DOHH2 (cell line): ENCODE measurements around the gene LIMD2.

ENCODE experiments used
- H3F3A ChIP-seq: fragments of 200-600 bp; sonication (generic), shearing (Covaris generic); 2 replicates; pipeline ENCODE4 v1.6.0; 2016; ENCODE audit warnings: antibody characterized with exemption, mild to moderate bottlenecking; ENCODE audit not compliant: control insufficient read depth, insufficient read depth
- H3K27ac ChIP-seq: fragments of 200-600 bp; sonication (generic); 2 replicates; pipeline ENCODE4 v1.5.1; 2014; ENCODE audit warnings: low read depth, mild to moderate bottlenecking, low read length, moderate library complexity
- H3K27me3 ChIP-seq: fragments of 200-600 bp; sonication (generic); 2 replicates; pipeline ENCODE4 v1.6.1; 2014; ENCODE audit warnings: mild to moderate bottlenecking, low read length, mixed read lengths; ENCODE audit not compliant: control insufficient read depth
- H3K36me3 ChIP-seq: fragments of 200-600 bp; sonication (generic); 2 replicates; pipeline ENCODE4 v1.6.1; 2014; ENCODE audit warnings: mild to moderate bottlenecking, low read length, moderate library complexity, mixed read lengths; ENCODE audit not compliant: control insufficient read depth
- H3K4me1 ChIP-seq: fragments of 200-600 bp; sonication (generic); 2 replicates; pipeline ENCODE4 v1.6.1; 2014; ENCODE audit warnings: mild to moderate bottlenecking, low read length, mixed read lengths; ENCODE audit not compliant: control insufficient read depth
- H3K4me2 ChIP-seq: fragments of 200-600 bp; sonication (generic); 2 replicates; pipeline ENCODE4 v1.6.0; 2014; ENCODE audit warnings: mild to moderate bottlenecking, low read length, moderate library complexity
- H3K4me3 ChIP-seq: fragments of 200-600 bp; sonication (generic); 2 replicates; pipeline ENCODE4 v1.5.1; 2014; ENCODE audit warnings: mild to moderate bottlenecking, low read length, mixed read lengths
- H3K79me2 ChIP-seq: fragments of 200-600 bp; sonication (generic); 2 replicates; pipeline ENCODE4 v1.6.1; 2014; ENCODE audit warnings: mild to moderate bottlenecking, low read length, mixed read lengths; ENCODE audit not compliant: control insufficient read depth
- H3K9me2 ChIP-seq: fragments of 200-600 bp; sonication (generic); replicated peaks from 2 replicates; pipeline ENCODE4 v1.6.1; 2014; ENCODE audit warnings: mild to moderate bottlenecking, low read length, mixed read lengths; ENCODE audit not compliant: control insufficient read depth
- H3K9me3 ChIP-seq: fragments of 200-600 bp; sonication (generic); 2 replicates; pipeline ENCODE4 v1.6.1; 2014; ENCODE audit warnings: antibody characterized with exemption, low read length, mixed read lengths; ENCODE audit not compliant: control insufficient read depth, insufficient read depth
- H4K20me1 ChIP-seq: fragments of 200-600 bp; sonication (generic); 2 replicates; pipeline ENCODE4 v1.6.0; 2014; ENCODE audit warnings: low read depth, mild to moderate bottlenecking, antibody characterized with exemption, low read length, moderate library complexity; ENCODE audit not compliant: control insufficient read depth, insufficient read depth
- EZH2phosphoT487 ChIP-seq: fragments of 200-600 bp; sonication (generic); IDR thresholded peaks from 2 replicates; pipeline ENCODE4 v1.6.1; 2017; ENCODE audit warnings: borderline replicate concordance, mild to moderate bottlenecking, antibody characterized with exemption, low read length, moderate library complexity, mixed read lengths
- TF ChIP-seq, protein P1 (sequence below): fragments of 200-600 bp; sonication (generic); IDR thresholded peaks from one replicate; pipeline ENCODE4 v1.5.1; 2014; ENCODE audit warnings: antibody characterized with exemption, mild to moderate bottlenecking, low read depth, low read length; ENCODE audit not compliant: poor library complexity, severe bottlenecking

Gene LIMD2

GRCh38 chr17:63657786-63658185 is 42.1 kb downstream of the LIMD2 start:
- TF ChIP-seq, protein P1, sequence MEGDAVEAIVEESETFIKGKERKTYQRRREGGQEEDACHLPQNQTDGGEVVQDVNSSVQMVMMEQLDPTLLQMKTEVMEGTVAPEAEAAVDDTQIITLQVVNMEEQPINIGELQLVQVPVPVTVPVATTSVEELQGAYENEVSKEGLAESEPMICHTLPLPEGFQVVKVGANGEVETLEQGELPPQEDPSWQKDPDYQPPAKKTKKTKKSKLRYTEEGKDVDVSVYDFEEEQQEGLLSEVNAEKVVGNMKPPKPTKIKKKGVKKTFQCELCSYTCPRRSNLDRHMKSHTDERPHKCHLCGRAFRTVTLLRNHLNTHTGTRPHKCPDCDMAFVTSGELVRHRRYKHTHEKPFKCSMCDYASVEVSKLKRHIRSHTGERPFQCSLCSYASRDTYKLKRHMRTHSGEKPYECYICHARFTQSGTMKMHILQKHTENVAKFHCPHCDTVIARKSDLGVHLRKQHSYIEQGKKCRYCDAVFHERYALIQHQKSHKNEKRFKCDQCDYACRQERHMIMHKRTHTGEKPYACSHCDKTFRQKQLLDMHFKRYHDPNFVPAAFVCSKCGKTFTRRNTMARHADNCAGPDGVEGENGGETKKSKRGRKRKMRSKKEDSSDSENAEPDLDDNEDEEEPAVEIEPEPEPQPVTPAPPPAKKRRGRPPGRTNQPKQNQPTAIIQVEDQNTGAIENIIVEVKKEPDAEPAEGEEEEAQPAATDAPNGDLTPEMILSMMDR: no peak
- no peak for TF ChIP-seq EZH2phosphoT487
- no peaks in the 10 kb centered on the region for H3K9me2 ChIP-seq
- H3K4me2 ChIP-seq: no peak overlapping the region
- H3K9me3 ChIP-seq: no peaks in the 10 kb centered on the region
- no peak overlapping the region for H3K4me3 ChIP-seq
- H4K20me1 ChIP-seq: no peaks in the 10 kb centered on the region
- H3F3A ChIP-seq: no peaks in the 10 kb centered on the region; the same call in 1 of the 2 replicates
- no peaks in the 10 kb centered on the region for H3K79me2 ChIP-seq
- peaks cover 4% of the 10 kb centered on the region; the same call in 1 of the 2 replicates for H3K4me1 ChIP-seq
- H3K27me3 ChIP-seq: no peaks in the 10 kb centered on the region
- H3K27ac ChIP-seq: no peak overlapping the region
- peaks cover 25% of the 10 kb centered on the region for H3K36me3 ChIP-seq

DNA sequence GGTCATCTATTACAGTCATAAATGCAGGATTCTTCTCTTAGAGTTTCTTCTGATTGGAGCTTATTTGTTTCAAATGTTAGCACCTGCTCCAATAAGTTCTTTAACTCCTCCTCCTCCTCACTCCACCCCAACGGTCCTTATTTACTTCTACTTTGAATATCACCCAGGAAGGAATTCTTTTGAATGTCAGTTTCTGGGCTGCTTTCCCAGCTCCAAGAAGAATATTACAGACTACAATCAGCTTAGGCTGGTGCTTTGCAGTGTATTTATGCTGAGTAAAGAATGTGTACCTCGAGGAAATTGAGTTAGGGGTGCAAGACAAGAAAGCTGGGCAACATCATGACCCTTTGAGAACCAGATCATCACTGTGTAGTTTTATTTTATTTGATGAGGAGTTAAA is 46.9 kb downstream of the LIMD2 start:
- H3K79me2 ChIP-seq: no peaks in the 10 kb centered on the region
- H3K4me2 ChIP-seq: no peak overlapping the region
- H3K4me3 ChIP-seq: no peak overlapping the region
- no peaks in the 10 kb centered on the region for H3K27me3 ChIP-seq
- no peaks in the 10 kb centered on the region for H3K9me3 ChIP-seq
- H3K9me2 ChIP-seq: no peaks in the 10 kb centered on the region
- H4K20me1 ChIP-seq: no peaks in the 10 kb centered on the region
- H3K36me3 ChIP-seq: peaks cover 27% of the 10 kb centered on the region
- no peak overlapping the region for H3K27ac ChIP-seq
- peaks cover 7% of the 10 kb centered on the region; the same call in 1 of the 2 replicates for H3K4me1 ChIP-seq
- no peaks in the 10 kb centered on the region; the same call in 1 of the 2 replicates for H3F3A ChIP-seq
- no peak for TF ChIP-seq EZH2phosphoT487
- TF ChIP-seq, protein P1: no peak

- no peak overlapping the region for H3K27ac ChIP-seq
- H3K4me2 ChIP-seq: no peak overlapping the region
- H3K27me3 ChIP-seq: no peaks in the 10 kb centered on the region
- H4K20me1 ChIP-seq: no peaks in the 10 kb centered on the region; the same call in 1 of the 2 replicates
- H3K79me2 ChIP-seq: no peaks in the 10 kb centered on the region
- H3K9me2 ChIP-seq: no peaks in the 10 kb centered on the region
- TF ChIP-seq, protein P1: no peak
- no peak for TF ChIP-seq EZH2phosphoT487
- peaks cover 28% of the 10 kb centered on the region for H3K36me3 ChIP-seq
- no peak overlapping the region for H3K4me3 ChIP-seq
- H3K9me3 ChIP-seq: no peaks in the 10 kb centered on the region
- no peaks in the 10 kb centered on the region; the same call in 1 of the 2 replicates for H3F3A ChIP-seq
- H3K4me1 ChIP-seq: peaks cover 7% of the 10 kb centered on the region; the same call in 1 of the 2 replicates
Measured at GRCh38 chr17:63652106-63652505, 47.8 kb downstream of the LIMD2 start.
